GM18505 (cell line): Measurements from ENCODE around the gene GAK.

Source experiments
- ATAC-seq: cut with Tn5 transposase; IDR thresholded peaks from one replicate; pipeline ENCODE4 v1.9.1; 2021; ENCODE audit not compliant: unreplicated experiment
- POLR2A ChIP-seq: IDR thresholded peaks from 4 replicates; pipeline ENCODE4 v1.6.1; 2011; ENCODE audit warnings: borderline replicate concordance; ENCODE audit not compliant: insufficient read depth, insufficient read length; ENCODE audit errors: extremely low read depth

Gene GAK

GRCh38 chr4:823176-823760 is 108.8 kb downstream of the GAK start:
- no peak for TF ChIP-seq POLR2A
- no peak for ATAC-seq

GRCh38 chr4:822361-823175 is 109.5 kb downstream of the GAK start:
- TF ChIP-seq POLR2A: no peak
- ATAC-seq: no peak

- no peak for ATAC-seq
- TF ChIP-seq POLR2A: no peak
Observed at GRCh38 chr4:821631-822030, 110.5 kb downstream of the GAK start.

GRCh38 chr4:821181-821591 is 110.9 kb downstream of the GAK start:
- ATAC-seq: no peak
- no peak for TF ChIP-seq POLR2A

- TF ChIP-seq POLR2A: no peak
- no peak for ATAC-seq
Observed at GRCh38 chr4:820230-821172, 111.6 kb downstream of the GAK start.

- ATAC-seq: no peak
- no peak for TF ChIP-seq POLR2A
Observed at GRCh38 chr4:819401-820229, 112.5 kb downstream of the GAK start.

- no peak for ATAC-seq
- no peak for TF ChIP-seq POLR2A
Observed at GRCh38 chr4:818106-818921, 113.8 kb downstream of the GAK start.

GRCh38 chr4:815464-816146 is 116.5 kb downstream of the GAK start:
- ATAC-seq: no peak
- no peak for TF ChIP-seq POLR2A

GRCh38 chr4:814312-814850 is 117.7 kb downstream of the GAK start:
- no peak for ATAC-seq
- TF ChIP-seq POLR2A: no peak

- TF ChIP-seq POLR2A: no peak
Observed at GRCh38 chr4:813900-814299, 118.2 kb downstream of the GAK start.

GRCh38 chr4:808860-809570 is 123.1 kb downstream of the GAK start:
- ATAC-seq: no peak

More at GRCh38 chr4:813900-814299, 118.2 kb downstream of the GAK start:
- no peak for ATAC-seq

More at GRCh38 chr4:808860-809570, 123.1 kb downstream of the GAK start:
- no peak for TF ChIP-seq POLR2A
